Vagina (tissue), 2 donors: ENCODE data around the gene COG1. TPM values are rescaled to one million over a fixed set of nuclear protein-coding genes. Genes with fewer than 3 reads are reported as not detected.

ENCODE experiments used
- DNase-seq, 2 donors: peaks; one replicate each; pipeline ENCODE4 v3.0.0-alpha.2; 2017; ENCODE audit errors: extremely low spot score in 2 of 2
- H3K27ac ChIP-seq: fragments of 200-600 bp; sonication (generic); one replicate; pipeline ENCODE4 v1.5.1; 2019
- H3K27me3 ChIP-seq: fragments of 200-600 bp; sonication (generic); one replicate; pipeline ENCODE4 v1.5.1; 2019
- H3K36me3 ChIP-seq, 2 donors: fragments of 200-600 bp; sonication (generic); one replicate each; pipeline ENCODE4 v1.5.1; 2017 to 2019
- H3K4me1 ChIP-seq: fragments of 200-600 bp; sonication (generic); one replicate; pipeline ENCODE4 v1.5.1; 2019
- H3K4me3 ChIP-seq, 2 donors: fragments of 200-600 bp; sonication (generic); 1 replicate in 1 of 2; 2 replicates in 1 of 2; pipeline ENCODE4 v1.5.1; 2016 to 2019
- H3K9me3 ChIP-seq: fragments of 200-600 bp; sonication (generic); one replicate; pipeline ENCODE4 v1.5.1; 2019
- POLR2A ChIP-seq, 2 donors: fragments of 450-650 bp; IDR thresholded peaks; one replicate each; pipeline ENCODE4 v1.6.1; 2017; ENCODE audit warnings: antibody characterized with exemption in 2 of 2, mild to moderate bottlenecking in 2 of 2, moderate library complexity in 2 of 2
- POLR2AphosphoS5 ChIP-seq, 2 donors: sonication (generic); formaldehyde crosslinking; IDR thresholded peaks; one replicate each; pipeline ENCODE4 v1.9.0; 2017; ENCODE audit warnings: antibody characterized with exemption in 2 of 2, mild to moderate bottlenecking in 2 of 2, low read depth in 1 of 2; ENCODE audit not compliant: insufficient read depth in 1 of 2
- intact Hi-C: fragments of 100-400 bp; cut with DNase I; formaldehyde crosslinking; loops from one replicate; pipeline ENCODE4 v1.15.1; 2023
- total RNA-seq: library from RNA; depleted of rRNA; stranded (reverse); fragments of >200 nt; gene quantifications from one replicate; pipeline ENCODE4 v1.2.3, GENCODE V29; 2016
- TF ChIP-seq, protein P1 (sequence below), 3 experiments: fragments of 450-650 bp in 2 of 3; fragments of 200-600 bp in 1 of 3; sonication (generic) in 1 of 3; IDR thresholded peaks; one replicate each; pipeline ENCODE4 v1.5.1; 2017 to 2019; ENCODE audit warnings: antibody characterized with exemption in 3 of 3, mild to moderate bottlenecking in 2 of 3, moderate library complexity in 2 of 3

The COG1 gene
- total RNA-seq, 1 donor from 2014 or later, result 30.9 TPM

DNA sequence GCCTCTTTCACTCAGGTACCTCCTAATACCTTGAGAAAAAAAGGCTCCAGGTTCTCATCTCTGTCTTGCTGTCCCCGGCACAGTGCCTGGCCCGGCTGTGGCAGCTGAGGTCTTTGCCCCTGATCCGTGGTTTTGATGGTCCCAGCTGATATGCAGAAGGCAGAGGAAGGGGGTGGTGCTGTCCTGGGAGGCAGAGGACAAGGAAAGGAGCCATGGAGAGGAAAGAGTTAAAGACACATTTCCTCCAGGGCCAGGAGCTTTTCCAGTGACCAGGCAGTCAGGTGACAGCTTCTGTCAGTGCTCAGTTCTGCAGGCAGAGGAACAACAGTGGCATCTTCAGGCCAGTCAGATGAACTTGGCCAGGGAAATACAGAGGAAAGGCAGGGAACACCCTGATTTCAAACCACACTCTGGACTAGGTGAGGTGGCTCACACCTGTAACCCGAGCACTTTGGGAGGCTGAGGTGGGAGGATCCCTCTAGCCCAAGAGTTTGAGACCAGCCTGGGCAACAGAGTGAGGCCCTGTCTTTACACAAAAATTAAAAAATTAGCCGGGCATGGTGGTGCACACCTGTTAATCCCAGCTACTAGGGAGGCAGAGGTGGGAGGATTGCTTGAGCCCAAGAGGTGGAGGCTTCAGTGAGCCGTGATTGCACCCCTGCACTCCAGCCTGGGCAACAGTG lies 3.3 kb upstream of the COG1 start:
- intact Hi-C loops, result loop anchor here (1.0 to 10.0 kb wide), 3 partner anchors 43 to 204 kb away; a partner anchor contains a TSS
- Histone ChIP-seq H3K36me3 (no peaks in the 10 kb centered on the region), H3K27ac (no peak overlapping the region), H3K9me3 (no peaks in the 10 kb centered on the region), H3K4me1 (peaks cover 11% of the 10 kb centered on the region), H3K4me3 (no peak overlapping the region), H3K27me3 (no peaks in the 10 kb centered on the region)
- TF ChIP-seq, protein P1, sequence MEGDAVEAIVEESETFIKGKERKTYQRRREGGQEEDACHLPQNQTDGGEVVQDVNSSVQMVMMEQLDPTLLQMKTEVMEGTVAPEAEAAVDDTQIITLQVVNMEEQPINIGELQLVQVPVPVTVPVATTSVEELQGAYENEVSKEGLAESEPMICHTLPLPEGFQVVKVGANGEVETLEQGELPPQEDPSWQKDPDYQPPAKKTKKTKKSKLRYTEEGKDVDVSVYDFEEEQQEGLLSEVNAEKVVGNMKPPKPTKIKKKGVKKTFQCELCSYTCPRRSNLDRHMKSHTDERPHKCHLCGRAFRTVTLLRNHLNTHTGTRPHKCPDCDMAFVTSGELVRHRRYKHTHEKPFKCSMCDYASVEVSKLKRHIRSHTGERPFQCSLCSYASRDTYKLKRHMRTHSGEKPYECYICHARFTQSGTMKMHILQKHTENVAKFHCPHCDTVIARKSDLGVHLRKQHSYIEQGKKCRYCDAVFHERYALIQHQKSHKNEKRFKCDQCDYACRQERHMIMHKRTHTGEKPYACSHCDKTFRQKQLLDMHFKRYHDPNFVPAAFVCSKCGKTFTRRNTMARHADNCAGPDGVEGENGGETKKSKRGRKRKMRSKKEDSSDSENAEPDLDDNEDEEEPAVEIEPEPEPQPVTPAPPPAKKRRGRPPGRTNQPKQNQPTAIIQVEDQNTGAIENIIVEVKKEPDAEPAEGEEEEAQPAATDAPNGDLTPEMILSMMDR (IDR thresholded peaks at IDR 0.05), result no peak
- TF ChIP-seq POLR2AphosphoS5 (IDR thresholded peaks at IDR 0.05; ENCODE audit: insufficient read depth in 1 of 2, low read depth in 1 of 2) (no peak), POLR2A (IDR thresholded peaks at IDR 0.05) (no peak)
- DNase-seq, result no peak

DNA sequence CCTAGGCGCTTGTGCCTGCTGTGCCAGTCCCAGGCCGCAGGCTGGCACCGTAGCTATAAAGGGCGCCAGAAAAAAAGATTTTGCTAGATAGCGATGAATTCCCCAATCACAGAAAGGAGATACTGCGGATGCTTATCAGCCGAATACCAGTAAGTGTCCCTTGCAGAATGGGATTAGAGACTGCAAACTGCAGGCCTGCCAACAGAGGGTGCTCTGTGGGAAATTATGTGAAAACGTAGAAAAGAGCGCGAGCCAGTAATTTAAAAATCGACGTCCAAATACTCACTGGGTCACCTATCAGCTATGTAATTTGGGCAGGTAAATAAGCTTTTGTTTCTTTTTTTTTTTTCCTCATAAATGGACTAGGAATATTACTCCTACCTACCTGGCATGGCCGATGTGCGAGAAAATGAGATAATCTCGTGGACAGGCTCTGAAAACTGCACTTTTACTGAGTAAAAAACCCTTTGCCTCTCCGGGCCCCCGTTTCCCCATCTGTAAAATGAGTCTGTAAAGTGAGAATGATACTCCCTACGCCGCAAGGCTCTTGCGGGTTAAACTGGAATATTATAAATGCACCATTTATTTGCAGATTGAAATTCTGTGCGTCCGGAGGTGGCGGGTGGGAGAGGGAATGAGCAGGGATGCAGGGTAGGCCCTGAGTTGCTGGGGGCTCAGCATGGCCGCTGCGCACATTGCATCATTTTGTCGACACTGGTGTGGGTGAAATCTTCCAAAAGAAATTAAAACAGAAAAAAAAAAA lies 1.2 kb upstream of the COG1 start:
- no peak for DNase-seq
- intact Hi-C loops, result loop anchor here (5.0 to 10.0 kb wide), 2 partner anchors 41 to 113 kb away; a partner anchor contains a TSS
- peaks cover 19% of the 10 kb centered on the region for H3K4me1 ChIP-seq
- peaks cover 0 to 3% of the 10 kb centered on the region in 2 donors for H3K36me3 ChIP-seq
- H3K27ac ChIP-seq, result peak overlapping the region; percentile 86
- H3K9me3 ChIP-seq, result no peaks in the 10 kb centered on the region
- peak overlapping the region; percentile 90 to 96 for H3K4me3 ChIP-seq
- TF ChIP-seq, protein P1 (IDR thresholded peaks at IDR 0.05), result peak in 2 of 3 experiments; percentile 64 to 67
- TF ChIP-seq POLR2AphosphoS5 (IDR thresholded peaks at IDR 0.05; ENCODE audit: insufficient read depth in 1 of 2, low read depth in 1 of 2) (peak in 1 of 2 donors; percentile 60), POLR2A (IDR thresholded peaks at IDR 0.05) (no peak)
- H3K27me3 ChIP-seq, result no peaks in the 10 kb centered on the region

DNA sequence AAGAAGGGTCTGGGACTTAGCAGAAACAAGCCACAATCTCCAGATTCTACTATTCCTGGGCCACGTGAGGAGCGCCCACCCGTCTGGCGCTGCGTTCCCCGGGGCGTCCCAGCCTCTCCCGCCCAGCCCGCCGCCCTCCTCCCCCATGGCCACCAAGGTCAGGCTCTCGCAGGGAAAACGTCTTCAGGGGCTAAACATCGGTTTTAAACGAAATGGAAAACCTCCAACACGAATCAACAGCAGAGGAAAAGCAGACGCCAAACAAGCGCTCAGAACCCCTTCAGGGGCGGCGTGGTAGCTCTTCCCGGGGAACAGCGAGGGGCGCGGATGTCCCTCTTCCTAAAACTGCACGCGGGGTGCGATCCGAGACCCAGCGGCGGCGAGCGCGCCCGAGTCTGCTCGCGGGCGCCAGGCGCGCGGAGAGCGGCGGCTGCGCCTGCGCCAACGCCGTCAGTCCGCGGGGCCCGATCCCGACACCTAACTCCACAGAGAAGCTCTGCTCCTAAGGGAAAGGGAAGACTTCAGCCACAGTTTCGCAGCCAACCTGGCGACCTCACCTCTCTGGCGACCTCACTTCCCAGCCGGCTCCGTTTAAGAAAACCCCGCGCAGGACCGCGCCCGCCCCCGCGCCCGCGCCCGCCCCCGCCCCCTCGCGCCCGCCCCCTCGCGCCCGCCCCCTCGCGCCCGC lies 505 bp upstream of the COG1 start:
- TF ChIP-seq POLR2A (IDR thresholded peaks at IDR 0.05) (no peak), POLR2AphosphoS5 (IDR thresholded peaks at IDR 0.05; ENCODE audit: insufficient read depth in 1 of 2, low read depth in 1 of 2) (peak in 1 of 2 donors; percentile 43)
- TF ChIP-seq, protein P1 (IDR thresholded peaks at IDR 0.05), result no peak
- H3K4me1 ChIP-seq, result peaks cover 19% of the 10 kb centered on the region
- intact Hi-C loops, result loop anchor here (5.0 to 10.0 kb wide), 2 partner anchors 40 to 112 kb away; a partner anchor contains a TSS
- H3K4me3 ChIP-seq, result peak overlapping the region; percentile 90 to 96
- no peak for DNase-seq
- no peaks in the 10 kb centered on the region for H3K27me3 ChIP-seq
- peak overlapping the region; percentile 86 for H3K27ac ChIP-seq
- no peaks in the 10 kb centered on the region for H3K9me3 ChIP-seq
- peaks cover 0 to 10% of the 10 kb centered on the region in 2 donors for H3K36me3 ChIP-seq

DNA sequence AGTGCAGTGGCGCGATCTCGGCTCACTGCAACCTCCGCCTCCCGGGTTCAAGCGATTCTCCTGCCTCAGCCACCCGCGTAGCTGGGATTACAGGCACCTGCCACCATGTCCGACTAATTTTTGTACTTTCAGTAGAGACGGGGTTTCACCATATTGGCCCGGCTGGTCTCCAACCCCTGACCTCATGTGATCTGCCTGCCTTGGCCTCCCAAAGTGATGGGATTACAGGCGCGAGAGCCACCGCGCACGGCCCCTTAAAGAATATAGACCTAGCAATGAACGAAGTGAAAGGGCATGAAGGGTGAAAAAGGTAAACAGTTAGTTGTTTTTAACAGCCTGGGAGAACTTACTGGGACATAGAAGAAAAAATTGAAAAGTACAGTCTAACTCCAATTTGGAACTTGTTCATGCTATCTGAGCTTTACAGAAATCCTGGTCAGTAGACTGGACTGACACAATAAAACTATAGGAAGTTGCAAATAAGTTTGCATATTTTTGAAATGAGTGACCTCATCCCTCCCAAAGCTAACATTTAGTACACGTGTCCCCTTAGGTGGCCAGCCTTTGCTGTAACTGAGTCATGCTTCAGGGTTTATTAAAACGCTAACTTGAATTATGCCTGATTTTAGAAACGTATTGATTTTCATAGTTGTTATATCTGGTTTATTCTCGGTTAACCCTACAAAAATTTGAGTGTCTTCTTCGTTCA lies 1.8 kb downstream of the COG1 start:
- Histone ChIP-seq H3K4me3 (no peak overlapping the region), H3K27ac (no peak overlapping the region), H3K36me3 (peaks cover 0 to 34% of the 10 kb centered on the region in 2 donors), H3K27me3 (no peaks in the 10 kb centered on the region), H3K4me1 (peaks cover 19% of the 10 kb centered on the region), H3K9me3 (no peaks in the 10 kb centered on the region)
- intact Hi-C loops, result loop anchor here (5.0 to 10.0 kb wide), 2 partner anchors 38 to 110 kb away; a partner anchor contains a TSS
- TF ChIP-seq POLR2AphosphoS5 (IDR thresholded peaks at IDR 0.05; ENCODE audit: insufficient read depth in 1 of 2, low read depth in 1 of 2) (no peak), POLR2A (IDR thresholded peaks at IDR 0.05) (no peak)
- TF ChIP-seq, protein P1 (IDR thresholded peaks at IDR 0.05), result no peak
- no peak for DNase-seq
